Vagina (tissue), 2 donors: Measurements from ENCODE around the gene DIP2B.

Experiments
- POLR2A ChIP-seq, 2 donors: fragments of 450-650 bp; IDR thresholded peaks; one replicate each; pipeline ENCODE4 v1.6.1; 2017; ENCODE audit warnings: antibody characterized with exemption in 2 of 2, mild to moderate bottlenecking in 2 of 2, moderate library complexity in 2 of 2
- TF ChIP-seq, protein P1 (sequence below), 3 experiments: fragments of 450-650 bp in 2 of 3; fragments of 200-600 bp in 1 of 3; sonication (generic) in 1 of 3; IDR thresholded peaks; one replicate each; pipeline ENCODE4 v1.5.1; 2017 to 2019; ENCODE audit warnings: antibody characterized with exemption in 3 of 3, mild to moderate bottlenecking in 2 of 3, moderate library complexity in 2 of 3

DNA sequence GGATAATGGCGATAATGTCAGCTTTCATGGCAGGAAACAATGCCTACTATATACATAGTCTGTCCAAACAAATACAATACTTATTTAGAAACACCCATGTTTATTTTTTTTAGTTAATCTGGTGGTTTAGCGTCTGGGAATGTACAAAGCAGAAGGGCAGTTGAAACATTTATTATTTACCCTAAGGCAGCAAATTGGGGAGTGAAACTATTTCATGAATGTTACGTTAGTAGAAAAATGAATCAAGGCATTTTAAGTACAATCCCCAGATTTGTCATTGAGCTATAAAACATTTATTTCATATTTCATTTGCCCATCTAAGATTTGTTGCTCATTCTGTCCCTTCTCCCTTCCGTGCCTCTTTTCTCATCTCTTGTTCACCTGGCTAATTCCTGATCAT lies 172.0 kb downstream of the DIP2B start:
- TF ChIP-seq, protein P1, sequence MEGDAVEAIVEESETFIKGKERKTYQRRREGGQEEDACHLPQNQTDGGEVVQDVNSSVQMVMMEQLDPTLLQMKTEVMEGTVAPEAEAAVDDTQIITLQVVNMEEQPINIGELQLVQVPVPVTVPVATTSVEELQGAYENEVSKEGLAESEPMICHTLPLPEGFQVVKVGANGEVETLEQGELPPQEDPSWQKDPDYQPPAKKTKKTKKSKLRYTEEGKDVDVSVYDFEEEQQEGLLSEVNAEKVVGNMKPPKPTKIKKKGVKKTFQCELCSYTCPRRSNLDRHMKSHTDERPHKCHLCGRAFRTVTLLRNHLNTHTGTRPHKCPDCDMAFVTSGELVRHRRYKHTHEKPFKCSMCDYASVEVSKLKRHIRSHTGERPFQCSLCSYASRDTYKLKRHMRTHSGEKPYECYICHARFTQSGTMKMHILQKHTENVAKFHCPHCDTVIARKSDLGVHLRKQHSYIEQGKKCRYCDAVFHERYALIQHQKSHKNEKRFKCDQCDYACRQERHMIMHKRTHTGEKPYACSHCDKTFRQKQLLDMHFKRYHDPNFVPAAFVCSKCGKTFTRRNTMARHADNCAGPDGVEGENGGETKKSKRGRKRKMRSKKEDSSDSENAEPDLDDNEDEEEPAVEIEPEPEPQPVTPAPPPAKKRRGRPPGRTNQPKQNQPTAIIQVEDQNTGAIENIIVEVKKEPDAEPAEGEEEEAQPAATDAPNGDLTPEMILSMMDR (IDR thresholded peaks at IDR 0.05): no peak
- no peak for TF ChIP-seq POLR2A (IDR thresholded peaks at IDR 0.05)
